ENCODE measurements around the gene TTLL6.

Gene TTLL6

GRCh38 chr17:48759288-48759687 is 57.7 kb downstream of the TTLL6 start:
- no peak for DNase-seq (ENCODE audit: low spot score)

- DNase-seq (ENCODE audit: low spot score) = no peak
Observed at GRCh38 chr17:48757524-48757961, 59.5 kb downstream of the TTLL6 start.

GRCh38 chr17:48756830-48757251 is 60.2 kb downstream of the TTLL6 start:
- DNase-seq (ENCODE audit: low spot score) = peak; percentile 24

- DNase-seq (ENCODE audit: low spot score) = peak; percentile 6
Observed at GRCh38 chr17:48755356-48755755, 61.7 kb downstream of the TTLL6 start.

- no peak for DNase-seq (ENCODE audit: low spot score)
Observed at GRCh38 chr17:48754500-48755261, 62.3 kb downstream of the TTLL6 start.

GRCh38 chr17:48753794-48754499 is 63.1 kb downstream of the TTLL6 start:
- no peak for DNase-seq (ENCODE audit: low spot score)

GRCh38 chr17:48752399-48753288 is 64.4 kb downstream of the TTLL6 start:
- DNase-seq (ENCODE audit: low spot score) = no peak

- DNase-seq (ENCODE audit: low spot score) = no peak
Observed at GRCh38 chr17:48751733-48752398, 65.2 kb downstream of the TTLL6 start.

- no peak for DNase-seq (ENCODE audit: low spot score)
Observed at GRCh38 chr17:48751172-48751571, 65.9 kb downstream of the TTLL6 start.

- no peak for DNase-seq (ENCODE audit: low spot score)
Observed at GRCh38 chr17:48749621-48750553, 67.1 kb downstream of the TTLL6 start.

- DNase-seq (ENCODE audit: low spot score) = no peak
Observed at GRCh38 chr17:48748718-48749566, 68.1 kb downstream of the TTLL6 start.

- no peak for DNase-seq (ENCODE audit: low spot score)
Observed at GRCh38 chr17:48747445-48748363, 69.3 kb downstream of the TTLL6 start.

GRCh38 chr17:48746916-48747444 is 70.0 kb downstream of the TTLL6 start:
- no peak for DNase-seq (ENCODE audit: low spot score)

GRCh38 chr17:48745381-48746275 is 71.4 kb downstream of the TTLL6 start:
- DNase-seq (ENCODE audit: low spot score) = no peak

- no peak for DNase-seq (ENCODE audit: low spot score)
Observed at GRCh38 chr17:48740537-48740936, 76.5 kb downstream of the TTLL6 start.

- DNase-seq (ENCODE audit: low spot score) = no peak
Observed at GRCh38 chr17:48738803-48739526, 78.1 kb downstream of the TTLL6 start.

GRCh38 chr17:48738424-48738802 is 78.6 kb downstream of the TTLL6 start:
- DNase-seq (ENCODE audit: low spot score) = no peak
